Activated CD4-positive, alpha-beta memory T cell treated with anti-CD3 and anti-CD28 coated beads for 36 hours (primary cell): ENCODE data around the gene KATNB1. TPM values are rescaled to one million over a fixed set of nuclear protein-coding genes. Genes with fewer than 3 reads are reported as not detected.

ENCODE experiments used
- CTCF ChIA-PET: fragments of 350-600 bp; sonication (Branson Sonifier 250); formaldehyde crosslinking; loops from one replicate; lab custom pipeline; 2021; ENCODE audit warnings: antibody characterized with exemption, inconsistent platforms; lab: Charles Lee
- POLR2A ChIA-PET: fragments of 350-600 bp; sonication (Branson Sonifier 250); formaldehyde crosslinking; loops from one replicate; lab custom pipeline; 2021; ENCODE audit warnings: antibody characterized with exemption; lab: Charles Lee
- DNase-seq: peaks from one replicate; pipeline ENCODE4 v3.0.0-alpha.2; 2020
- H3K27ac Mint-ChIP-seq: one replicate; pipeline ENCODE4 v1.8.0; 2021; ENCODE audit warnings: mixed read lengths
- H3K27me3 Mint-ChIP-seq: one replicate; pipeline ENCODE4 v1.8.0; 2021; ENCODE audit warnings: mixed read lengths
- H3K36me3 Mint-ChIP-seq: one replicate; pipeline ENCODE4 v1.8.0; 2021; ENCODE audit warnings: mixed read lengths
- H3K4me1 Mint-ChIP-seq: one replicate; pipeline ENCODE4 v1.8.0; 2021; ENCODE audit warnings: low read depth, mixed read lengths
- H3K4me3 Mint-ChIP-seq: one replicate; pipeline ENCODE4 v1.8.0; 2021; ENCODE audit warnings: mild to moderate bottlenecking, mixed read lengths
- H3K9me3 Mint-ChIP-seq: one replicate; pipeline ENCODE4 v1.8.0; 2021; ENCODE audit warnings: mixed read lengths
- intact Hi-C: fragments of 100-400 bp; cut with micrococcal nuclease; formaldehyde crosslinking; loops from one replicate; pipeline ENCODE4 v1.15.1; 2023
- total RNA-seq, 2 experiments: library from RNA; stranded (reverse); gene quantifications; one replicate each; pipeline ENCODE4 v1.2.3, GENCODE V29; 2021

KATNB1 gene
- total RNA-seq, 2 experiments from 2014 or later = 30.6 to 31.6 TPM

DNA sequence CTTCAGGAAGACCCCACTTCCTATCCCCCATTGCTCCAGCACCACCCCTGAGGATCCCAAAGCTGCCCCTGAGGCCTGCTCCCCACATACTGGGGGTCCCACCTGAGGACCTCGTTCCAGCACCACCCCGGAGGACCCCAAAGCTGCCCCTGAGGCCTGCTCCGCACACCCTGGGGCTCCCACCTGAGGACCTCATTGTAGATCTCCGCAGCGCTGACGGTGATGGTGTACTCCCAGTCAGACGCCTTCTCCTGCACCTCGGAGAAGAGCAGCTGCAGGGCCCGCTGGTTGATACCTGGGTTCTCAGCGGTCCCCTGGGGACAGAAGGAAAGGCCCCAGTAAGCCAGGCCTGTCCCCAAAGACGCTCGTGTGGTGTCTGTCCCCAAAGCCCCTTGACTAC is 26.4 kb downstream of the KATNB1 start:
- ChIA-PET POLR2A (no interaction called here), CTCF (no interaction called here)
- Mint-ChIP-seq H3K27ac (no peak overlapping the region), H3K4me3 (no peak overlapping the region), H3K27me3 (no peaks in the 10 kb centered on the region), H3K36me3 (no peaks in the 10 kb centered on the region), H3K9me3 (no peaks in the 10 kb centered on the region), H3K4me1 (peaks cover 6% of the 10 kb centered on the region)
- DNase-seq = no peak
- intact Hi-C loops = no loop called here

DNA sequence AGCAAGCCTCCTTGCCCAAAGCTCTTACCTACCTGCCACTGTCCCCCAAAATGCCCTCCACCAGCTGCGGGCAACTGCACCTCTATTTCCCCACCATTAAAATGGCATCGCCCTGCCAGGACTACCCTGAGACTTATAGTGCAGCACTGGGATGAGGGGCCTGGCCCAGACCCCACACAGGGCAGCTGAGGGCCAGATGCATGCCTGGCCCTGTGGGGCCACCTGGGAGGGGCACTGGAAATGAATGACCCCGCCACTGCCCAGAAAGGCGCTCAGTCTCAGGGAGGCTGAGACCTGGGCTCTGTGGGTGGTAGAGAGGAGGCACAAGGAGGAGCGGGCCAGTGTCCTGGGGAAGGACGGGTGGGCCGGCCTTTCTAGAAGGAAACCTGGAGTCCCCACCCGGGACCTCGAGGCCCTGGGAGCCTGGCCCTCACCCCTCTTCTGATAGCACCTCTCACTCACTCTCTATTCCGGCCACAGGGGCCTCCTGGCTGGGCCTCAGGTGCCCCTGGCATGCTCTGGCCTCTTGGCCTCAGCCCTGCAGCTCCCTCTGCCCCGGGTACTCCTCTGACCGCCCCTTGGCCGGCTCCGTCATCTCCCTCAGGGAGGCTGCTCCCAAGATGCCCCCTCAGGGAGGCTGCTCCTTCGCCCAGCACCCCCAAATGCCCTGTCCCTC is 26.9 kb downstream of the KATNB1 start:
- H3K9me3 Mint-ChIP-seq = no peaks in the 10 kb centered on the region
- ChIA-PET CTCF (no interaction called here), POLR2A (no interaction called here)
- no peaks in the 10 kb centered on the region for H3K36me3 Mint-ChIP-seq
- intact Hi-C loops = no loop called here
- DNase-seq = no peak
- no peaks in the 10 kb centered on the region for H3K27me3 Mint-ChIP-seq
- H3K4me1 Mint-ChIP-seq = peaks cover 4% of the 10 kb centered on the region
- no peak overlapping the region for H3K4me3 Mint-ChIP-seq
- H3K27ac Mint-ChIP-seq = no peak overlapping the region

DNA sequence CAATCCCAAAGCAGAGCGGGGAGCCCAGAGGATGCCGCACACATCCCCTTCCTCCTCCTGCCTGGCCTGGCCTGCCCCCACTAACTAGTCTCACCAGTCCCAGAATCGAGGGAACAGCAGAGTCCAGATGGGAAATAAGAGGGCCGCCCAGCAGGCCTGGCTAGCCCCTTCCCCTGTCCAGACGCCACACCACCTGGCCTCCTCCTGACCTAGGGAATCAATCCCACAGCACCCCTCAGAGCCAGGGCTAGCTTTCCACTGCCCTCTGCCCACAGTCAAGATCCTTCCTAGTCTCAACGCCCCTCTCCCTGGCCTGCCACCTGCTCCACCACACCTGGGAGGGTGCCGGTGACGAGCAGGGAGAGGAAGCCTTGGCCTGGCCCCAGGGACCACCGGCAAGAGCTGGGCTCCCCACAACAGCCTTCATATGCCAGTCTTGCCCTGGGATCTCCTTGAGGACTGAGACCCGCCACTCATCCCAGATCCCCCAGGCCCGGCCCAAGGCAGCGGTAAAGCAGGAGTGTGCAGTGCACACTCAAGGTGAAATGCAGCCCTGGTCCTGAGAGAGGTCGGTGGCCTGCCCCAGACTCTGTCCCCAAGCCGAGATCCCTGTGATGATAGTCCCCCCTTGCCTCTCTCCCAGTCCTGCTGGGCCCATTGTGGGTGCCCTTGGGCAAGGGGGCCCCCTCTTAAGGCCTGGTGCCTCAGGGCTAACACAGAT is 27.9 kb downstream of the KATNB1 start:
- CTCF ChIA-PET = no interaction called here
- H3K27me3 Mint-ChIP-seq = no peaks in the 10 kb centered on the region
- POLR2A ChIA-PET = no interaction called here
- DNase-seq = no peak
- H3K9me3 Mint-ChIP-seq = no peaks in the 10 kb centered on the region
- peaks cover 4% of the 10 kb centered on the region for H3K4me1 Mint-ChIP-seq
- no peaks in the 10 kb centered on the region for H3K36me3 Mint-ChIP-seq
- no peak overlapping the region for H3K27ac Mint-ChIP-seq
- intact Hi-C loops = no loop called here
- H3K4me3 Mint-ChIP-seq = no peak overlapping the region

DNA sequence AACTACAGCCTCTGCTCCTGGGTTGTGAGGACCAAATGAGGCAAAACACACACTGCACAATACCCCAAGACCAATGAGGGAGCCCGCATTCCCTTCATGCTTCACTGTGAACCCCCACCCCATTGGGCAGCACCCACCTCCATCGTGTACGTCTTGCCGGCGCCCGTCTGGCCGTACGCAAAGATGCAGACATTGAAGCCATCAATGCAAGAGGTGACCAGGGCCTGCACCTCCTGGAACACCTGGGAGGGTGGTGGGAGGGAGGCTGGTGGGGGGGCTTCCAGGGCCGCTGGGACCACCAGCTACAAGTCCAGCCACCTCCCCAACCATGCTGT is 28.4 kb downstream of the KATNB1 start:
- no peak overlapping the region for H3K27ac Mint-ChIP-seq
- ChIA-PET POLR2A (no interaction called here), CTCF (no interaction called here)
- intact Hi-C loops = no loop called here
- DNase-seq = no peak
- no peaks in the 10 kb centered on the region for H3K27me3 Mint-ChIP-seq
- no peaks in the 10 kb centered on the region for H3K36me3 Mint-ChIP-seq
- no peak overlapping the region for H3K4me3 Mint-ChIP-seq
- H3K9me3 Mint-ChIP-seq = no peaks in the 10 kb centered on the region
- H3K4me1 Mint-ChIP-seq = no peaks in the 10 kb centered on the region

DNA sequence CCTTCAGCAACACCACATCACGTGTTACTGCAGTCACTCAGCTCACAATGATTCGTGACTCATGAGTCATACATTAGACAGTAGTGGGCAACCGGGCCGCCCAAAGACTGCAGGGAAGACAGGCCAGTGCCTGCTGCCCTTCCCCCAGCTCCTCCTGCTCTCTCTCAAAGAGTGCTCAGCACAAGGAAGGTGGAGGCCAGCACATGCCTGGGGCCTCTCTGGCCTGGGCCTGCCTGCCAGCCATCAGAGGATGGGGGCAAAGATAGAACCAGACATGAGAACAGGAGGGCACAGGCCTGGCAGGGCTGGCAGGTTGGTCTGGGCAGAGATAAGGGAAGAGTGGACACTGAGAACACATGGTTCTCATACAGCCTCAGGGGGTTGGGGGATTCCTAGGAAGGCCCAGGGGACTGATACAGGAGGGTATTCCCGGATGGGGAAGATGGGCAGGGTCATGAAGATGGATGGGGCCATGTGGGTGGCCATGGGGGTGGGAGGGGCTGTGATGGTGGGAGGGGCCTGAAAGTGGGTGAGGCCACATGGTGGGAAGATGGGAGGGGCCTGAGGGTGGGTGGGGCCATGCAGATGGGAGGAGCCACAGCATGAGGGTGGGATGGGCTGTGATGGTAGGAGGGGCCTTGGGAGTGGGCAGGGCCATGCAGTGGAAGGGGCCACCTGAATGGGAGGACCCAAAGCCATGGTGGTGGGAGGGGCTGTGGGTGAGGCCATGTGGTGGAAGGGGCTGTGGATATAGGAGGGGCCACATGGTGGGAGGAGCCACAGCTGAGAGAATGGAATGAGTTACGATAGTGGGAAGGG is 29.0 kb downstream of the KATNB1 start:
- Mint-ChIP-seq H3K27ac (no peak overlapping the region), H3K36me3 (no peaks in the 10 kb centered on the region), H3K9me3 (no peaks in the 10 kb centered on the region), H3K27me3 (no peaks in the 10 kb centered on the region), H3K4me3 (no peak overlapping the region), H3K4me1 (no peaks in the 10 kb centered on the region)
- intact Hi-C loops = no loop called here
- CTCF ChIA-PET = no interaction called here
- DNase-seq = peak; percentile 52
- POLR2A ChIA-PET = no interaction called here

DNA sequence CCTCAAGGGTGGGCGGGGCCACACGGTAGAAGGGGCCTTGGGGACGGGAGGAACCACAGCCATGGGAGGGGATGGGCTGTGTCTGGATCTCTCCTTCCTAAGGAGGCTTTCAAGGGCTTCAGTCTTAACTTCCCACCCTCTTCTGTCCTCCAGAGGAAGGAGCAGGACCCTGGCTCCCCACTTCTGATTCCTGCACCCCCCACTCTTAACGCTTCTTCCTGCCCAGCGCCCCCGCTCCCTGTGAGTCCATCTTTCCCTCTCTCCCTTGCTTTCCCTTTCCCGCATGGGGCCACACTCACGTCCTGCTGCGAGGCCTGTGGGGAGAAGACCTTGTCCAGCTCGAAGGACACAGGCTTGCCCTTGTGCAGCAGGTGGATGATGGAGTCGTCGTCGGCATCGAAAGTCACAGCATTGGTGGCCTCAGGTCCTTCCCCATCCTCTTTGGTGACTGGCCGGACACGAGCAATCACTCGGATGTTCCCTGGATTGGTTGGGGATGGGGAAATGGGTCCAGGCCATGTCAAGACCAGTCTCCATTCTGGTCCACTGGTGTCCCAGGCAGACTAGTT is 29.7 kb downstream of the KATNB1 start:
- intact Hi-C loops = no loop called here
- no peak overlapping the region for H3K27ac Mint-ChIP-seq
- no peaks in the 10 kb centered on the region for H3K9me3 Mint-ChIP-seq
- ChIA-PET CTCF (no interaction called here), POLR2A (no interaction called here)
- H3K4me1 Mint-ChIP-seq = no peaks in the 10 kb centered on the region
- H3K4me3 Mint-ChIP-seq = no peak overlapping the region
- no peaks in the 10 kb centered on the region for H3K27me3 Mint-ChIP-seq
- no peak for DNase-seq
- H3K36me3 Mint-ChIP-seq = no peaks in the 10 kb centered on the region

DNA sequence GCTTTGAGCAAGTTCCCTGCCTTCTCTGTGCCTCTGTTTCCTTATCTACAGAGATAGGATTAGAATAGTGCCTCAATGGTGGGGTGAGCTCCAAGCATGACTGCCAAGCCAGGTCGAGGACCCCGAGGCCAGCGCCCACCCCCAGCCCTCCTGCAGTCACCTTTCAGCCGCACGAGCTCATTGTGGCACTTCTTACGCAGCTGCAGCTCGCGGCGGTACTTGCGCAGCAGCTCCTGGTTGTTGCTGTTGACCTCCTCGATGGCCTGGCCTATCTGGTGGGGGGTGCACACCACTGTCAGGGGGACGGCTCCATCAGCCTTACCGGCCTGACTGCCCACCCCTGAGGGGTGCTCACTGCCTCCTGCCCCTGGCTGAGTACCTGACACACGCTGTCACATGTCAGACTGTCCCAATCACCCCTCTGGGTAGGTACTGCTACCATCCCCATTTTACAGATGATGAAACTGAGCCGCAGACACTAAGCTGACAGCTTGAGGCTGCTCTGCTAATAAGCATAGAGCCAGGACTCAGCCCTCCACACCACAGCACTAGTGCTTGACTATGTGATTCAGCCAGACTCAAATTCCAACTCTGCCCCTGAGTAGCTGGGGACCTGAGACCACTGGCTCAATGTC is 31.3 kb downstream of the KATNB1 start:
- H3K27me3 Mint-ChIP-seq = no peaks in the 10 kb centered on the region
- no peak for DNase-seq
- POLR2A ChIA-PET = no interaction called here
- H3K9me3 Mint-ChIP-seq = no peaks in the 10 kb centered on the region
- intact Hi-C loops = no loop called here
- no peaks in the 10 kb centered on the region for H3K36me3 Mint-ChIP-seq
- H3K4me1 Mint-ChIP-seq = no peaks in the 10 kb centered on the region
- no peak overlapping the region for H3K27ac Mint-ChIP-seq
- CTCF ChIA-PET = interaction anchor here (2.9 kb wide), 1 partner anchor 10 kb away, joined by 10 read pairs; no protein-coding TSS in a partner anchor
- no peak overlapping the region for H3K4me3 Mint-ChIP-seq

DNA sequence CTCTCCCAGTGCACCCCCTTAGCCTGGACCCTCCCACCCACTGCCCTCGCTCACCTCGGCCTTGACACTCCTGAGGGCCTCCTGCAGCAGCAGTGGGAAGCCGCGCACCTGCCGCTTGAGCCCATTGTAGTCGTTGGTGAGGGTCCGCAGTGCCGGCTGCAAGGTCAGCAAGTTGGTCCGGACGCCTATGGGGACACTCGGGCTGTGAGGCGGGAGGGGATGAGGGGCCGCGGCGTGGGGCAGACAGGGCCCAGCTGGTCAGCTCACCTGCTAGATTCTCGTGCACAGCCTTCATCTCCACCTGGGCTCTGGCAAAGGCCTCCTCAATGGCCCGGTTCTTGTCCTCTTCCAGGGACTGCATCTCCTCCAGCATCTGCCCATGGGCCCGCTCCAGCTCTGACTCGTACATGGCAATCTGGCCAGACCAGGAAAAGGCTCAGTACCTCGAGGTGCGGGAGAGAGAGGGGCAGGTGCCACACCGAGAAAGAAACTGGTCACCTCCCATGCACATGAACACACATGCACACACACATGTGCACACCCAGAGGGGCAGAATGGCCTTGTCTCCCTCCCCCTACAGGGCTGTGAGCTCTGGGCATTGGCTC is 34.1 kb downstream of the KATNB1 start:
- no peaks in the 10 kb centered on the region for H3K27me3 Mint-ChIP-seq
- no peaks in the 10 kb centered on the region for H3K4me1 Mint-ChIP-seq
- ChIA-PET POLR2A (interaction anchor here (0.9 kb wide), 1 partner anchor 11 kb away, joined by 3 read pairs; no protein-coding TSS in a partner anchor), CTCF (no interaction called here)
- intact Hi-C loops = no loop called here
- H3K9me3 Mint-ChIP-seq = no peaks in the 10 kb centered on the region
- H3K27ac Mint-ChIP-seq = no peak overlapping the region
- H3K36me3 Mint-ChIP-seq = no peaks in the 10 kb centered on the region
- no peak overlapping the region for H3K4me3 Mint-ChIP-seq
- DNase-seq = no peak

DNA sequence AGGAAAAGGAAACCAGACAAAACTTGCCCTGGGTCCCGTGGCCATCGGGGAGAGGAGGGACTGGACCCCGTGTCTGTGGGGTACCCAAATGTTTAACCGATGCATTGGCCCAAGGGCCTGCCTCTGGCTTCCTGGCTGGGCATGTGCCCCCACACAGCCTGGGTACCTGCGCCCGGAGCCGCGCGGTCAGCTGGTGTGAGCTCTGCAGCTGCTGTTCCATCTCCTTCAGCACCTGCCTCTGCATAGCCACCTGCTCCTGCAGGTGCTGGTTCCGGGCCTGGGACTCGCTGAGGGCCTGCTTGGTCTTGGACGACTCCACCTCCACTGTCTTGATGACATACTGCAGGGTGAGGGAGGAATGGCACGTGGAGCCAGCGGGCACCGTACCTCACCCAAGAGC is 34.8 kb downstream of the KATNB1 start:
- intact Hi-C loops = no loop called here
- ChIA-PET POLR2A (no interaction called here), CTCF (interaction anchor here (0.8 kb wide), 1 partner anchor 13 kb away, joined by 3 read pairs; no protein-coding TSS in a partner anchor)
- DNase-seq = no peak
- no peak overlapping the region for H3K4me3 Mint-ChIP-seq
- H3K36me3 Mint-ChIP-seq = no peaks in the 10 kb centered on the region
- H3K9me3 Mint-ChIP-seq = no peaks in the 10 kb centered on the region
- H3K4me1 Mint-ChIP-seq = no peaks in the 10 kb centered on the region
- H3K27me3 Mint-ChIP-seq = no peaks in the 10 kb centered on the region
- H3K27ac Mint-ChIP-seq = no peak overlapping the region

DNA sequence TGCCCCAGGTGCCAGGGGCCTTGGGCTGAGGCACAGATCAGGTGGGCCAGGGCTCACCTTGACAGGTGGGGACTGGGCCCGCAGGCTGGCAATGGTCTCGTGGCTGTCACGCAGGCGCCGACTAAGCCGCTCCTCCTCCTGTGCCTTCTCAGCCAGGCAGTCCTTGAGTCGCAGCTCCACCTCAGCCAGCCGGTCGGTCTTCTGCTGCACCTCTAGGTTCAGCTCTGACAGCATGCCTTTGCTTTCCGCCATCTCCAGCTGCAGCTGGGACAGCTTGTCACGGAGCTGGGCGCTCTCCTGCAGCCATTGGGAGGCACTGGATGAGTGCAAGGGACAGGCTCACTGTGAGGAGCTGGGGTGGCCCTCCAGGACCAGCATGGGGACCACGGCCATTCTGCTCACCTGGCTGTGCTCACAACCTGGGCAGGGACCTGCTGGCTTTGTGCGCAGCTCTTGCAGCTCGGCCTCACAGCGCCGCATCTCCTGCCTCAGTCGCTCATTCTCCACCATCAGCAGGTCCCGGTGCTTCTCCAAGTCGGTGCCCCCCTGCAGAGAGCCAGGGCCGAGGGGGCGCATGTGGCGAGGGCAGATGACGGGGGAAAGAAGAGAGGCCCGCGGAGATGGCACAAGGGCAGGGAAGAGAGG is 35.7 kb downstream of the KATNB1 start:
- Mint-ChIP-seq H3K36me3 (no peaks in the 10 kb centered on the region), H3K9me3 (no peaks in the 10 kb centered on the region), H3K4me1 (no peaks in the 10 kb centered on the region), H3K27ac (no peak overlapping the region), H3K4me3 (no peak overlapping the region), H3K27me3 (no peaks in the 10 kb centered on the region)
- DNase-seq = no peak
- CTCF ChIA-PET = interaction anchor here (0.8 kb wide), 1 partner anchor 13 kb away, joined by 3 read pairs; no protein-coding TSS in a partner anchor
- intact Hi-C loops = no loop called here
- POLR2A ChIA-PET = no interaction called here

DNA sequence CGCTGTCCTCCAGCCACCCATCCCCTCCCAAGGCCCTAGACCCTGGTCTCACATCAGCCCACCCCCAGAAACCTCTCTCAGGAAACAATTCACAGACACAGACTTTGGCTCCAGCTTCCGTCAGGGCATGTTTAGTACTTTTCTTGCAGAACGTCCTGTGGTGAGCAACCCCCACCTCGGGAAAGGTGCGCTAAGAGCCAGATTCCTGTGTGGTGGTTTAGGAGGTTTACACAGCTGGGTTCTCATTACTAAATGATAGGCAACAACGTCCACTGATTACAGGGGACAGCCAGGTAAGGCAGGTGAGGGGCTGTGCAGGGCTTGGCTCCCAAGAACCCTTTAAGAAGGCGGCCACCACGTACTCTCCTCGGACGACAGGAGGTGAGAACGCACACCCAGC is 37.4 kb downstream of the KATNB1 start:
- Mint-ChIP-seq H3K4me1 (no peaks in the 10 kb centered on the region), H3K36me3 (no peaks in the 10 kb centered on the region), H3K27ac (no peak overlapping the region), H3K9me3 (no peaks in the 10 kb centered on the region), H3K27me3 (no peaks in the 10 kb centered on the region), H3K4me3 (no peak overlapping the region)
- intact Hi-C loops = no loop called here
- CTCF ChIA-PET = no interaction called here
- DNase-seq = no peak
- POLR2A ChIA-PET = no interaction called here
